ENCODE results near the gene HLA-DMB. TPM values are rescaled to one million over a fixed set of nuclear protein-coding genes. Genes with fewer than 3 reads are reported as not detected.

HLA-DMB gene
- total RNA-seq, 1 experiment from 2014 or later: 1.7 TPM

DNA sequence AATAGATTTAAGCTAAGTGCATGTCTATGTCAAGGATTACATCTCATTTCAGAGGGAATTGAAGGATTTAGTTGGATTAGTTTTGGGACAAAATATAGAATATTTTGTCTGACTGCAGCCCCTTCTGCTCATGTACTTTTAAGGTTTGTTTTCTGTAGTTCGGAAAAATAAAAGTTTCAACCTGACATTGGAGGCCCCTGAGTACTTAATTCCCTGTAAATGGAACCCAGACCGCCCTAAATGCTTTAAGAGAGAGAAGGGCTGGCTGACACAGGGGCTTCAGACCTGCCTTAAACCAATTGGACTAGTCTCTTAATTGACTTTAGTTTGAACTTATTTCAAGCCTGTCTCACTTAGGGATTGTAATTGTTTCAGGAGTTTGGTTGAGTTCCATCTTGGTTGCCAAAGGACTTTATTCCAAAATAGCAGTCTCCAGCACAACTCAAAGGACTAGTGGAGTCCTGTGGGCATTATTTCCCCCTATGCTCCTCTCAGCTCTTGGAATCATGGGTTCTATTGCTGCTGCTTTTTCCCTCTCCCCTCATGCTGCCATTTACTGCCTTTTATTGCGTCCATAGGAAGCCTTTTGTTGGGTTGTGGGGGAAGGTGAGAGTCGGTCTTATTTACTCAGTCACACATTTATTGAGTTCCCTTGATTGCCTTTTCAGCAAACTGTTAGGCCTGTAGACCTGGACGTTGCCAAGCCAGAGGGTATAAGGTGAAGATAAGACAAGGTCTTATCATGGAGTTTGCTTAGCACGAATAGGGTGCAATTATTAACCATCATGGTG is 42.1 kb upstream of the HLA-DMB start:
- Histone ChIP-seq H2BK120ac (ENCODE audit: low read depth, low read length, poor library complexity, severe bottlenecking) (no peak overlapping the region), H3K79me1 (ENCODE audit: insufficient read depth, low read depth, low read length, poor library complexity, severe bottlenecking) (peaks cover 6% of the 10 kb centered on the region), H2BK15ac (ENCODE audit: low read depth, low read length) (no peak overlapping the region), H3K4me2 (ENCODE audit: insufficient read depth, insufficient read length, low read length) (no peak overlapping the region), H3K9ac (ENCODE audit: extremely low read depth, insufficient read length, low read length) (no peak overlapping the region), H4K20me1 (ENCODE audit: control insufficient read depth, insufficient read depth, insufficient read length) (no peaks in the 10 kb centered on the region), H4K91ac (ENCODE audit: insufficient read length, low read depth, low read length) (no peak overlapping the region), H3K9me3 (ENCODE audit: control insufficient read depth, low read depth, low read length) (no peaks in the 10 kb centered on the region), H3T11ph (ENCODE audit: low read length) (no peak overlapping the region), H3K23ac (ENCODE audit: insufficient read length, low read depth, low read length) (no peak overlapping the region), H3K27ac (ENCODE audit: insufficient read length, low read depth, low read length) (no peak overlapping the region), H2AFZ (ENCODE audit: low read length) (no peak overlapping the region), H3K4me1 (ENCODE audit: insufficient read depth, low read length) (peaks cover 2% of the 10 kb centered on the region; the same call in 1 of the 2 replicates), H3K27me3 (ENCODE audit: insufficient read depth, low read length) (no peaks in the 10 kb centered on the region), H2AK5ac (ENCODE audit: insufficient read length, low read length) (no peak overlapping the region), H3K4ac (ENCODE audit: low read depth, low read length) (no peak overlapping the region), H2BK12ac (ENCODE audit: insufficient read length, low read depth, low read length) (no peak overlapping the region), H2BK20ac (ENCODE audit: low read depth, low read length, poor library complexity, severe bottlenecking) (no peak overlapping the region), H3K56ac (ENCODE audit: insufficient read length, low read depth, low read length) (no peak overlapping the region), H3K23me2 (ENCODE audit: insufficient read length, low read depth, low read length, poor library complexity, severe bottlenecking) (no peaks in the 10 kb centered on the region), H2BK5ac (ENCODE audit: insufficient read length, low read length) (no peak overlapping the region), H4K5ac (ENCODE audit: insufficient read length, low read depth, low read length) (no peak overlapping the region), H3K79me2 (ENCODE audit: insufficient read depth, low read length) (no peaks in the 10 kb centered on the region), H3K18ac (ENCODE audit: insufficient read length, low read depth, low read length) (no peak overlapping the region), H3K14ac (ENCODE audit: insufficient read depth, low read length) (no peak overlapping the region), H4K8ac (replicated peaks; ENCODE audit: insufficient read length, low read depth, low read length) (no peak overlapping the region)
- peaks cover 7 to 29% of the 10 kb centered on the region in 2 experiments for H3K4me1 Mint-ChIP-seq
- DNase-seq: no peak
- peaks cover 36 to 44% (median 38%) of the 10 kb centered on the region in 3 experiments; a peak in 6 of 7 replicates for H3K36me3 Mint-ChIP-seq (ENCODE audit: insufficient read depth in 1 of 3, low read depth in 3 of 3)
- TF ChIP-seq, protein P1, sequence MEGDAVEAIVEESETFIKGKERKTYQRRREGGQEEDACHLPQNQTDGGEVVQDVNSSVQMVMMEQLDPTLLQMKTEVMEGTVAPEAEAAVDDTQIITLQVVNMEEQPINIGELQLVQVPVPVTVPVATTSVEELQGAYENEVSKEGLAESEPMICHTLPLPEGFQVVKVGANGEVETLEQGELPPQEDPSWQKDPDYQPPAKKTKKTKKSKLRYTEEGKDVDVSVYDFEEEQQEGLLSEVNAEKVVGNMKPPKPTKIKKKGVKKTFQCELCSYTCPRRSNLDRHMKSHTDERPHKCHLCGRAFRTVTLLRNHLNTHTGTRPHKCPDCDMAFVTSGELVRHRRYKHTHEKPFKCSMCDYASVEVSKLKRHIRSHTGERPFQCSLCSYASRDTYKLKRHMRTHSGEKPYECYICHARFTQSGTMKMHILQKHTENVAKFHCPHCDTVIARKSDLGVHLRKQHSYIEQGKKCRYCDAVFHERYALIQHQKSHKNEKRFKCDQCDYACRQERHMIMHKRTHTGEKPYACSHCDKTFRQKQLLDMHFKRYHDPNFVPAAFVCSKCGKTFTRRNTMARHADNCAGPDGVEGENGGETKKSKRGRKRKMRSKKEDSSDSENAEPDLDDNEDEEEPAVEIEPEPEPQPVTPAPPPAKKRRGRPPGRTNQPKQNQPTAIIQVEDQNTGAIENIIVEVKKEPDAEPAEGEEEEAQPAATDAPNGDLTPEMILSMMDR (conservative IDR thresholded peaks at IDR 0.05): no peak
- WGBS (ENCODE audit: extremely low coverage, insufficient read length, low lambda C conversion rate): no CpG with 5 or more reads among the region's 6 CpGs
- no peak overlapping the region for H3K4me3 Mint-ChIP-seq
- H3K27me3 Mint-ChIP-seq (ENCODE audit: low read depth): peaks cover 6% of the 10 kb centered on the region
- no peaks in the 10 kb centered on the region for H3K9me3 Mint-ChIP-seq
- H3K27ac Mint-ChIP-seq: peak overlapping the region in 2 of 3 experiments; percentile 19 to 88; a peak in 2 of 7 replicates
